Endothelial cell of umbilical vein (primary cell): ENCODE measurements around the gene COL16A1. TPM values are rescaled to one million over a fixed set of nuclear protein-coding genes. Genes with fewer than 3 reads are reported as not detected.

Source experiments
- BruUV-seq: library from RNA; stranded (reverse); fragments of 400-500 nt; replicated peaks from 2 replicates; lab custom pipeline; 2021; lab: Mats Ljungman, UMichigan
- CTCF ChIA-PET: fragments of 300-600, 350-600 bp; sonication (Branson Sonifier 250); formaldehyde crosslinking; loops from one replicate; lab custom pipeline; 2021; ENCODE audit warnings: antibody characterized with exemption, inconsistent platforms; lab: Charles Lee
- POLR2A ChIA-PET: fragments of 300-600, 350-600 bp; sonication (Branson Sonifier 250); formaldehyde crosslinking; loops from one replicate; lab custom pipeline; 2021; ENCODE audit warnings: antibody characterized with exemption, inconsistent platforms; lab: Charles Lee
- DNase-seq: peaks from one replicate; pipeline ENCODE4 v3.0.0-alpha.2; 2011; ENCODE audit warnings: low read depth, low spot score
- FAIRE-seq: peaks from 2 replicates; lab custom pipeline; 2011; peaks lifted over from hg19 to GRCh38; lab: Jason Lieb, UNC
- H2AFZ ChIP-seq: 2 replicates; pipeline ENCODE4 v1.6.0; 2012; ENCODE audit warnings: low read depth, low read length, control low read depth, inconsistent platforms
- H3K27ac ChIP-seq: 2 replicates; pipeline ENCODE4 v1.5.1; 2011; ENCODE audit warnings: low read depth, mild to moderate bottlenecking, control low read depth, low read length, moderate library complexity; ENCODE audit not compliant: insufficient read depth
- H3K27me3 ChIP-seq, 2 experiments: 2 replicates each; pipeline versions ENCODE4 v1.6.0 to v1.6.1; 2011; ENCODE audit warnings: low read length in 2 of 2, mixed read lengths in 1 of 2; ENCODE audit not compliant: control insufficient read depth in 2 of 2, insufficient read depth in 2 of 2
- H3K36me3 ChIP-seq, 2 experiments: 2 replicates in 1 of 2; 3 replicates in 1 of 2; pipeline ENCODE4 v1.5.1; 2011; ENCODE audit warnings: low read length in 2 of 2, mild to moderate bottlenecking in 1 of 2, moderate library complexity in 1 of 2; ENCODE audit not compliant: control insufficient read depth in 2 of 2, insufficient read depth in 2 of 2; ENCODE audit errors: extremely low read depth in 1 of 2
- H3K4me1 ChIP-seq: 3 replicates; pipeline ENCODE4 v1.5.1; 2011; ENCODE audit warnings: mild to moderate bottlenecking, low read length; ENCODE audit not compliant: control insufficient read depth, insufficient read depth; ENCODE audit errors: extremely low read depth
- H3K4me2 ChIP-seq: 2 replicates; pipeline ENCODE4 v1.6.1; 2011; ENCODE audit warnings: low read length, control low read depth, mixed read lengths; ENCODE audit not compliant: insufficient read depth
- H3K4me3 ChIP-seq, 3 experiments: fragments of 200-600 bp in 1 of 3; sonication (generic), shearing (Covaris generic) in 1 of 3; replicated peaks in 1 of 3; 2 replicates each; pipeline ENCODE4 v1.5.1; 2011 to 2016; ENCODE audit warnings: control low read depth in 3 of 3, low read length in 3 of 3, mild to moderate bottlenecking in 2 of 3, inconsistent platforms in 1 of 3, low read depth in 1 of 3, moderate library complexity in 1 of 3; ENCODE audit not compliant: insufficient read depth in 1 of 3
- H3K79me2 ChIP-seq: 2 replicates; pipeline ENCODE4 v1.6.0; 2012; ENCODE audit warnings: low read length, inconsistent platforms; ENCODE audit not compliant: control insufficient read depth, insufficient read depth
- H3K9ac ChIP-seq: replicated peaks from 2 replicates; pipeline ENCODE3; 2011; ENCODE audit warnings: low read length, control low read depth; ENCODE audit not compliant: insufficient read depth; ENCODE audit errors: extremely low read depth
- H3K9me1 ChIP-seq: replicated peaks from 3 replicates; pipeline ENCODE4 v1.6.0; 2011; ENCODE audit warnings: mild to moderate bottlenecking, low read length; ENCODE audit not compliant: control insufficient read depth, insufficient read depth; ENCODE audit errors: extremely low read depth
- H3K9me3 ChIP-seq: replicated peaks from 2 replicates; pipeline ENCODE4 v1.5.1; 2012; ENCODE audit warnings: low read length, inconsistent platforms; ENCODE audit not compliant: control insufficient read depth, insufficient read depth
- H4K20me1 ChIP-seq: replicated peaks from 2 replicates; pipeline ENCODE3; 2011; ENCODE audit warnings: mild to moderate bottlenecking, low read length; ENCODE audit not compliant: control insufficient read depth, insufficient read depth; ENCODE audit errors: extremely low read depth
- EZH2 ChIP-seq: IDR thresholded peaks from 2 replicates; pipeline ENCODE4 v1.6.1; 2012; ENCODE audit warnings: borderline replicate concordance, low read depth, mild to moderate bottlenecking, moderate library complexity, low read length, inconsistent platforms; ENCODE audit not compliant: severe bottlenecking
- FOS ChIP-seq: IDR thresholded peaks from 2 replicates; pipeline ENCODE4 v1.6.1; 2011; ENCODE audit warnings: mild to moderate bottlenecking, low read length, moderate library complexity, borderline replicate concordance; ENCODE audit not compliant: insufficient read depth
- GATA2 ChIP-seq: IDR thresholded peaks from 2 replicates; pipeline ENCODE4 v1.7.0; 2011; ENCODE audit warnings: low read depth, mild to moderate bottlenecking, moderate library complexity, mixed read lengths, low read length; ENCODE audit not compliant: insufficient read length, insufficient read depth
- JUN ChIP-seq: IDR thresholded peaks from 2 replicates; pipeline ENCODE4 v1.6.1; 2011; ENCODE audit warnings: borderline replicate concordance, low read depth; ENCODE audit not compliant: insufficient read length, insufficient read depth
- MAX ChIP-seq: IDR thresholded peaks from 2 replicates; pipeline ENCODE4 v1.6.1; 2011; ENCODE audit not compliant: insufficient read depth, insufficient read length
- MYC ChIP-seq: IDR thresholded peaks from one replicate; pipeline ENCODE4 v1.6.1; 2011; ENCODE audit warnings: mild to moderate bottlenecking, low read depth, low read length
- POLR2A ChIP-seq: IDR thresholded peaks from 2 replicates; pipeline ENCODE4 v1.6.1; 2012; ENCODE audit warnings: low read depth, mild to moderate bottlenecking, control low read depth, low read length
- POLR2AphosphoS5 ChIP-seq: IDR thresholded peaks from 2 replicates; pipeline ENCODE4 v1.6.1; 2012; ENCODE audit warnings: low read depth, mild to moderate bottlenecking, control low read depth, low read length, moderate library complexity; ENCODE audit not compliant: insufficient read depth
- dilution Hi-C: fragments of 300-500 bp; cut with MboI; formaldehyde crosslinking; loops from one replicate; pipeline ENCODE4 v1.15.0; 2019; ENCODE audit warnings: low sequenced_read_pairs; ENCODE audit not compliant: extremely low pct_ligation_motif_present
- intact Hi-C: fragments of 100-400 bp; cut with micrococcal nuclease; formaldehyde crosslinking; loops from one replicate; pipeline ENCODE4 v1.10.0; 2022
- polyA plus RNA-seq, 4 experiments: library from polyadenylated mRNA; depleted of rRNA in 3 of 4; stranded (reverse) in 3 of 4; unstranded in 1 of 4; fragments of >200 nt; gene quantifications; 2 replicates each; pipeline versions ENCODE4 v1.2.1 to v1.2.3, GENCODE V29; 2011 to 2012; ENCODE audit warnings: missing spikeins in 1 of 4
- total RNA-seq: library from RNA; stranded (reverse); gene quantifications from 2 replicates; pipeline ENCODE4 v1.2.3, GENCODE V29; 2021
- TF ChIP-seq, protein P1 (sequence below), 2 donors: IDR thresholded peaks; 1 replicate in 1 of 2; 2 replicates in 1 of 2; pipeline ENCODE4 v1.5.1; 2011; ENCODE audit warnings: low read length in 2 of 2, mild to moderate bottlenecking in 2 of 2, moderate library complexity in 2 of 2, control low read depth in 1 of 2, inconsistent platforms in 1 of 2, low read depth in 1 of 2; ENCODE audit not compliant: insufficient read depth in 1 of 2; ENCODE audit errors: extremely low read depth in 1 of 2

The COL16A1 gene
- total and polyA plus RNA-seq, 2 donors (not counting 3 experiments of a cell fraction or from before 2014, with no cell fraction given): 0.68 to 1.2 TPM

DNA sequence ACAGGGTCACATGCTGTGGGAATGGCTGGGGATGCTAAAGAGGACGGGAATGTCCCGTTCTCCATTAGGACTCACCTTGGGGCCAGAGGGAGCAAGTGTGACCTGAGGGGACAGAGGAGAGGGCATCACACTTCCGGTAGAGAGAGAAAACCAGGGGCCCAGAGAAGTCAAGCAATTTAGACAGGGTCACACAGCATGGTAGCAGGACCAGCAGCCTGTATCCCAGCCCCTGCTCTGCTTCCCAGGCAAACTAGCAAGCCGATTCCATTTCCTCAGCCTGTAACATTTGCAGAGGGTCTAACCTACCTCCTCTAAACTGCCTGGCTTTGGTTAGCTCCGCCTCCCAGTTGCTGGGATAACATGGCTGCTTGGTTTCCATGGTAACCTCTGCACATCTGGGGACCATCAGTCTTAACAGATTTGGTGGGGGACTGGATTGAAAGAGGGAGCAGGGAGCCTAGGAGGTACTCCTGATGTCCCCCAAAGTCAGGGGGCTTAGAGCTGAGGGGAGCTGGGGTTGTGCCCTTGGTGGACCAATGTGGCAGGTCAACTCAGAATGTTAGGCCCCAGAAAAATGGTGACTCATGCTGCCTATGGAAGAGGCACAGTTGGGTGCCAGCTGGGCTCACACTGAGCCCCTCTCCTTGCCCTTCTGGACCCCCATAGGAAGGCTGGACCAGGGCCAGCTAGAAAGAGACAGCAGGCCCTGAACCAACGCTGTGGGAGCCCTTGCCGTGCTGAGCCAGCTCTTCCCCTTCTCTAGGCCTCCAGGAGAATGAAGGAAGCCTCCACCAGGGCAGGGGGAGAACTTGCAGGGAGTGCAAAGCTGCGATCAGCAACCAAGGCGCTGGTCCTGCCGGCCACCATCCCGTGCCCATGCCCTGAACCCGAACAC is 9.5 kb downstream of the COL16A1 start:
- H3K4me1 ChIP-seq: peaks cover 12% of the 10 kb centered on the region
- no TSS peak for BruUV-seq
- H3K27ac ChIP-seq: no peak overlapping the region
- H3K79me2 ChIP-seq: no peaks in the 10 kb centered on the region
- no peaks in the 10 kb centered on the region for H3K9me1 ChIP-seq
- no peak overlapping the region for H3K9ac ChIP-seq
- H4K20me1 ChIP-seq: no peaks in the 10 kb centered on the region
- H3K27me3 ChIP-seq: no peaks in the 10 kb centered on the region
- TF ChIP-seq, protein P1, sequence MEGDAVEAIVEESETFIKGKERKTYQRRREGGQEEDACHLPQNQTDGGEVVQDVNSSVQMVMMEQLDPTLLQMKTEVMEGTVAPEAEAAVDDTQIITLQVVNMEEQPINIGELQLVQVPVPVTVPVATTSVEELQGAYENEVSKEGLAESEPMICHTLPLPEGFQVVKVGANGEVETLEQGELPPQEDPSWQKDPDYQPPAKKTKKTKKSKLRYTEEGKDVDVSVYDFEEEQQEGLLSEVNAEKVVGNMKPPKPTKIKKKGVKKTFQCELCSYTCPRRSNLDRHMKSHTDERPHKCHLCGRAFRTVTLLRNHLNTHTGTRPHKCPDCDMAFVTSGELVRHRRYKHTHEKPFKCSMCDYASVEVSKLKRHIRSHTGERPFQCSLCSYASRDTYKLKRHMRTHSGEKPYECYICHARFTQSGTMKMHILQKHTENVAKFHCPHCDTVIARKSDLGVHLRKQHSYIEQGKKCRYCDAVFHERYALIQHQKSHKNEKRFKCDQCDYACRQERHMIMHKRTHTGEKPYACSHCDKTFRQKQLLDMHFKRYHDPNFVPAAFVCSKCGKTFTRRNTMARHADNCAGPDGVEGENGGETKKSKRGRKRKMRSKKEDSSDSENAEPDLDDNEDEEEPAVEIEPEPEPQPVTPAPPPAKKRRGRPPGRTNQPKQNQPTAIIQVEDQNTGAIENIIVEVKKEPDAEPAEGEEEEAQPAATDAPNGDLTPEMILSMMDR (IDR thresholded peaks at IDR 0.05; ENCODE audit: extremely low read depth in 1 of 2, insufficient read depth in 1 of 2, low read depth in 1 of 2, low read length in 2 of 2): no peak
- TF ChIP-seq EZH2 (no peak), JUN (no peak), MYC (no peak), FOS (no peak), GATA2 (no peak), MAX (no peak), POLR2A (no peak), POLR2AphosphoS5 (no peak)
- DNase-seq (no peak), FAIRE-seq (no peak)
- H3K36me3 ChIP-seq: no peaks in the 10 kb centered on the region
- no peaks in the 10 kb centered on the region for H3K9me3 ChIP-seq
- no peak overlapping the region for H3K4me2 ChIP-seq
- H3K4me3 ChIP-seq: no peak overlapping the region
- intact Hi-C loops: no loop called here
- ChIA-PET POLR2A (no interaction called here), CTCF (interaction anchor here (2.6 kb wide), 1 partner anchor 21 kb away, joined by 9 read pairs; no protein-coding TSS in a partner anchor)
- H2AFZ ChIP-seq: no peak overlapping the region
- dilution Hi-C loops: no loop called here
